ENCODE data around the gene WFIKKN2.

WFIKKN2 gene

DNA sequence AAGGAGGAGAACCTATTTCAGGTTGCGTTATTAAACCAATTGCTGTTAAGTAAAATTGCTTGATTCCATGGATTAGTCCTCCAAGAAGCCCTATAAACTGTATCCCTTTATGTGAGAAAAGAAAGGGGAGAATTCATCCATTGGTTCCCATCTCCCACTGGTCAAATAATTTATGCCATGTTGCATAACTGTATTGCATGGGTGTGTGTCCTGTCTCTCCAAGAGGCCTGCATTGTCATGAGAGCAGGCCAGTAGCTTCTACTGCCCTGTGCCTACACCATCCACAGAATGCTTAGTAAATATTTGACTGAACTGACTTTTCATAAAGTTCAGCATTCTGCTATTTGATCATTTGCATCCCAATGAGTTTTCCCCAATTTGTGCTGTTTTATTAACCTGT lies 42.5 kb downstream of the WFIKKN2 start:
- DNase-seq, result no peak

DNA sequence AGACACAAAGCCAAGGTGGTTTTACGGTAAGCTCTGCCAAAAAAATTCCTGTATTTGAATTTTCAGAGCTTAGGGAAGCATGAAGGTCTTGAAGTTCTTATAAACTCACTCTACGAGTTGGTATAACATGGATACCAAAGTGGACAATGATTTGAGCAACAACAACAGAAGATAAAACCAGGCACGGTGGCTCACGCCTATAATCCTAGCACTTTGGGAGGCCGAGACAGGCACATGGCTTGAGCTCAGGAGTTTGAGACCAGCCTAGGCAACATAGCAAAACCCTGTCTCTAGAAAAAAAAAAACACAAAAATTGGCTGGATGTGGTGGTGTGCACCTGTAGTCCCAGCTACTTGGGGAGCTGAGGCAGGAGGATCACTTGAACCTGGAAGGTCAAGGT lies 43.7 kb downstream of the WFIKKN2 start:
- no peak for DNase-seq

DNA sequence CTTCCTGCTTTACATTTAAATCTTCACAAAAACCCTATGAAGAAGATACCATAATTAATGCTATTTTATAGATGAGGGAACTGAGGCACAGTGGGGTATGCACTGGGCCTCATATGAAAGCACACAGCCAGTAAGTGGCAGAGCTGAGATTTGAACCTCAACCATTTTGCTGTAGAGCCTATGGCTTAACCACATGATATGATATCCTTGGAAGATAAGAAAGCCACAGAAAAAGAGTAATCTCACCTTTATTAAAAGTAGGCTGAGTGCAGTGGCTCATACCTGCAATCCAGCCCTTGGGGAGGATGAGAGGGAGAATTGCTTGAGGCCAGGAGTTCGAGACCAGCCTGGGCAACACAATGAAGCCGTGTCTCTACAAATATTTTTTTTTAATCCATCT lies 45.8 kb downstream of the WFIKKN2 start:
- DNase-seq, result no peak

DNA sequence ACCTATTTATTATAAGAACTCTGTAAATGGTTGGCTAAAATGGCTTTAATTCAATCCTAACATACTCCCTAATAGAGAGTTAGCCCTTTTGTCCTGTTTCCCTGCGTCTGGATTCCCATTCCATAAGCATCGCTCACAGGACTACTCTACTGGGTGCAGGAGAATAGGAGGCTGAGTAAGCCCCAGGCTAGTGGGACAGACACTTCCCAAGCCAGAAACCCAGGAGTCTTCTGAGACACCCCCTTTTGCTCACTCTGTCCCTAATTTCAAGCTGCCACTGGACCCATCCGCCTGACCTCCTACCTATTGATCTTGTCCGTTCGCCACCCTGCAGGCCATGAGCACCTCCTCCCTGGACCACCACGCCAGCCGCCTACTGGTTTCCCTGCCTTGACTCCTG lies 47.5 kb downstream of the WFIKKN2 start:
- DNase-seq, result peak; percentile 68

DNA sequence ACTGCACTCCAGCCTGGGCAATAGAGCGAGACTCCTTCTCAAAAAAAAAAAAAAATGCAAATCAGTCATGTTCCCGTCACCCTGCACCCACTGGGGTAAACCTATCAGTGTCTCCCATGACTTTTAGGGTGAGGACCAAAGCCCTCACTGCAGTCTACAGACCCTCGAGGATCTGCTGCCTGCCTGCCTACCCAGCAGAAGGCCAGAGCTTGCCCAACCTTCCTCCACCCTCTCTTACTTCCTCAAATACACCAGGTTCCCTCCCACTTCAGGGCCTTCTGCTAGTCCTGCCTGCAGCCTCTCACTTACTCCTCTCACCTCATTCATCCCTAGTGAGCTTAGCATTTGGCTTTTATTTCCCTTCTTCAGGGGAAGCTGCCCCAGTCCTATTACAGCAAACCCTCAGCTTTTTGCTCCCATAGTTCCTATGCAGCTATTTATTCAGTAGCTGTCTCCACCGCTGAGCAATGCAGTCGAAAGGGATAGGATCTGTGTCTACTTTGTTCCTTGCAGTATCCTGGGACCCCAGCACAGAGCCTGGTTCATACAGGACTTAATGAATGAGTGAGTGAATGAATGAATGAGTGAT lies 48.6 kb downstream of the WFIKKN2 start:
- no peak for DNase-seq

DNA sequence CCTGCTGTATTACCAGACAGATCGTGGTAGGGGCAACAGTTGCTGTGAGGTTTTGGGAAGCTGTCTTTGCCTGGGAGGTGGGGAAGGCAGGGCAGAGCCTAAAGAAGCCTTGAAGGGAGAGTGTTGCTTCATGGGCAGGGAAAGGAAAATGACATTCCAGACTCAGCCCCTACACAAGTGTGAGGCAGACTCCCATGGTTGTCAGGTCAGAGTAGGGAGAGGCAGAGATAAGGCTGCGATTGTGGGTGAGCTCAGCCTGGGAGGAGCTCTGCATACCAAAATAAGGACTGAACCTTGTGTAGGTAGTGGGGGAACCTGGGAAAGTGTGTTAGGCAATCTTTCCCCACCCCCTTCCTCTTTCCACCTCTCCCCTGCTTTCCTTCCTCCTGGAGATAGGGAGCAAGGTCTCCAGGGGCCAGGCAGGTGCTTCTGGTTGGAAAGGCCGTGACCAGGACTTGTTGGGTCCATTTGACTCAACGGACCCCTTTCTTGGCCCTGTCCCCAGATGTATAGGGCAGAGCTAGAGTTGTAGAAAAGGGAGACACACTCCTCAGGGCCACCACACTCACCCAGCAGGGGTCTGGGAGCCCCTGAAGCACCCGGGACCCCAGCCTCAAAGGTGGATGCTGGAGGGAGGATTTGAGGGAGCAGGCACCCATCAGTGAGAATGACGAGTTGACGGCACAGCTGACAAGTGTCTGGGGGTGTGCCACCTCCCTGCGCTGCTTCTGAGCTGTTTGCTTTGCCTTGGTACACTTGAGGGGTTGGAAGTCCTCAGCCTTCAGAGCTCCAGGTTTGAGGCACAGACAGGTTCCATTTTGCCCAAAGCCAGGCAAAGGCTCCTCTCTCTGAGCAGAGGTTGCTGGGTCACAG lies 49.3 kb downstream of the WFIKKN2 start:
- no peak for DNase-seq

DNA sequence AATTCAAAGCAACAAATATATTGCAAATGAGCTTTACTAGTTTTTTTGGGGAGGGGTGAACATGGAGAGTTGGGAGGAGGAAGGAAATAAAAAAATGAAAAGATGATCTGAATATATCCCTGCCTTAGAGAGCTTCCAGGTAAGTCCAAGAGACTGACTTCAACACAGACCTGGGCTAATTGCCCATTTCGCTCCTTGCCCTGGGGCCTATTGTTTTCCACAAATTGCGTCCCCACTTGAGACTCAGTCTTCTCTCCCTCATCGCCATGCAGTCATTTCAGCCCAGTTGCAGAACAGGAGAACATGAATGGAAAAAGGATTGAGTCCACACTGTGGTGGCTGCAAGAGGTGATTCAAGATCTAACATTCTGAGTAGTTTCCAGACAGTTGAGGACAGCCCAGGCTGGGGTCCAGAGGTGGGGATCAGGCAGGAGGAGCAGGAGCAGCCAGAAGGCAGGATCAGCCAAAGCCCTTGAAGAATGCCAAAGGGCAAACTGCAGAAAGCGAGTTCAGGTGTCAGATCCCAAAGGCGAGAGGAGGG lies 52.4 kb downstream of the WFIKKN2 start:
- DNase-seq, result no peak

DNA sequence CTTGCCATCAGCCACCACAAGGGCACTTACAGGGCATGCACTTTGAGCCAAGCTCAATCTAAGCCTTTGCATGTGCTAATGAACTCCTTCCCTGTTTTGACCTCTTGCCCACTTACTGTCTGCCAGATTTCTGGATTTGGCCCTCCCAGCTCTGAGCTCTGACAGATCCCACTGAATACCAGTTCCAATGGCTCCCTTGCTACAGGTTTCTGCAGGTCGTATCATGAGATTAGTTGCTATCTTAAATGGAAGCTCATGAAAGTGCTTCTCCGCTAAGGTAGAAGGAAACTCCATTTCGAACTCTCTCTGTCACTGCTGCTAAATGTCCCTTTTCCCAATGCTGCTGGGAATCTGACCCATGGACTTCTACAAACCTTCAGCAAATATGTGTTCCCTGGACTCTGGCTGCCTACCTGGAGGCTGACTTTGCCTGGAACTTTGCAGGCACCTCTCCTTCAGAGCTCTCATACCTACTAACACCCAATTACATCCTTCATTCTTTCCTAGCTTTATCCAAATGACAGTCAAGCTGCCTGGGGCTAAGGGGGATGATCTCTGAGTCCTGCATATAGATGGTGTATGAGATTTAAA lies 54.2 kb downstream of the WFIKKN2 start:
- DNase-seq, result no peak

DNA sequence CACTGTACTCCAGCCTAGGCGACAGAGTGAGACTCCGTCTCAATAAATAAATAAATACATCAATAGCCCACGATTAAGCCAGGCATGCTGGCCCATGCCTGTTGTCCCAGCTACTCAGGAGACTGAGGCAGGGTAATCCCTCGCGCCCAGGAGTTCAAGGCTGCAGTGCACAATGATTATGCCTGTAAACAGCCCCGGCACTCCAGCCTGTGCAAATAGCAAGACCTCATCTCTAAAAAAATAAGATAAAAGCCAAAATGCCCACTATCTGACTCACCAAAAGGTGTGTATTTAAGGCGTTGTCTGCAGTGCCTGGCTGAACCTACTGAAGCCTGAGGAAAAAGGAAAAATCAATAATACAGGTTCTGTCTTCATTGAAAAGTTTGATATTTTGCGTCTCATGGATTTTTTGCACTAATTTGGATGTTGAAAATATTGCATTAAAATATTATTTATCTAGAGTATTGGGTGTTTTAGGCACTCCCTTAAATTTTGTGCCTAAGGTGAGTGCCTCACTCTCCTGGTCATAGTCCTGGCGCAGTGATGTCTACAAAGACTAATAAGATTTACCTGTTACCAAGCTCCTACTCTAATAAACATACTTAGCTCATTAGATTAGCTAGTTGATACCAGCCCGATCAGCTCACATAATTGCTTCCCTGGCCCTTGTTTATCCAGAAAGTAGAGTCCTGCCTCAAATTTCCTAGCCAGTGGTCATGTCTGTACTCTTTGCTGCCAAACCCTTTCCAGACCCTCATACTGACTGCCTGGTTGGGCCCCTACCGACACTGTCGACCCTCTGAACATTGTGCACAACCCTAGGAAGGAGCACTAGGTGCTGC lies 55.5 kb downstream of the WFIKKN2 start:
- DNase-seq, result no peak

DNA sequence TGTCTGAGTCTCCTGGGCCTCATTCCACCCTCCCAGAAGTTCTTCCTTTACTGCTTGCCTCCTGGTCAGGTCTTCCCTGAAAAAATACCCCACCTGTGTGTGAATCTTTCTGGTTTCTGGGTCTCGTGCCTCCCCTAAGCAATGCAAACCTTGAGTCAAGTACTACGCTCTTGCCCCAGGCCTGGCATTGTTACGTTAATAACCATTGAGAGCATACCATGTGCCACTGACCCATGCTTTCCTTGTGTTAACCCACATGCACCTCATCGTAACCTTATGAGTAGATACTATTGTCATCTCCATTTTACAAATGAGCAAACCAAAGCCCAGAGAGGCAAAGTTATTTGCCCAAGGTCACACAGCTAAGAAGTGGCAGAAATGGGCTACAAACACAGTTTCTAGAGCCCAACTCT lies 56.2 kb downstream of the WFIKKN2 start:
- DNase-seq, result no peak

Measured in fibroblast of skin of scalp (primary cell).